Activated T-cell treated with anti-CD3 and anti-CD28 coated beads, Interleukin-2, amount 50 U/mL, for 4 hours (primary cell): ENCODE data around the gene EOMES. TPM values are rescaled to one million over a fixed set of nuclear protein-coding genes. Genes with fewer than 3 reads are reported as not detected.
"Not testable (repeated sequence)": the region's sequence is repeated elsewhere in the genome, so short reads cannot be mapped to it uniquely, and the experiment has no call there.

ENCODE experiments used
- ATAC-seq, 2 donors: fragments of 200-7000 bp; cut with Tn5 transposase; one replicate each; pipeline ENCODE4 v1.10.0; 2021
- DNase-seq: peaks from one replicate; pipeline ENCODE4 v3.0.0-alpha.2; 2020
- H3K27me3 Mint-ChIP-seq: one replicate; pipeline ENCODE4 v1.8.0; 2021; ENCODE audit warnings: low read depth, mixed read lengths
- H3K36me3 Mint-ChIP-seq: one replicate; pipeline ENCODE4 v1.8.0; 2022; ENCODE audit warnings: mixed read lengths; ENCODE audit not compliant: insufficient read depth
- H3K4me1 Mint-ChIP-seq: one replicate; pipeline ENCODE4 v1.8.0; 2021; ENCODE audit warnings: low read depth, mixed read lengths
- H3K4me3 Mint-ChIP-seq: one replicate; pipeline ENCODE4 v1.8.0; 2021; ENCODE audit warnings: mild to moderate bottlenecking, moderate library complexity, mixed read lengths
- H3K9me3 Mint-ChIP-seq: one replicate; pipeline ENCODE4 v1.8.0; 2021; ENCODE audit warnings: mixed read lengths
- total RNA-seq, 3 donors: library from RNA; stranded (reverse); gene quantifications; one replicate each; pipeline ENCODE4 v1.2.1, GENCODE V29; 2021

EOMES gene
- 1 to 10 TPM; 2.7 to 7.3 (median 6.1) TPM for total RNA-seq

- peak within 1 kb of the TSS; percentile 83 for H3K4me3 Mint-ChIP-seq
- peaks cover 28% of the 10 kb centered on the region for H3K4me1 Mint-ChIP-seq
- no peaks in the 10 kb centered on the region for H3K9me3 Mint-ChIP-seq
- ATAC-seq (peak; percentile 74 to 77), DNase-seq (peak; percentile 64)
- H3K36me3 Mint-ChIP-seq: peaks cover 5% of the 10 kb centered on the region
- peaks cover 61% of the 10 kb centered on the region for H3K27me3 Mint-ChIP-seq
These were observed at the start of gene EOMES for GRCh38 chr3:27721717-27722564. TSS of gene EOMES (minus strand) at chr3:27722323. CDS start at chr3:27722294, 29 bp downstream.

- H3K4me1 Mint-ChIP-seq: peaks cover 11% of the 10 kb centered on the region
- H3K9me3 Mint-ChIP-seq, ATAC-seq, H3K36me3 Mint-ChIP-seq, H3K4me3 Mint-ChIP-seq, DNase-seq, H3K27me3 Mint-ChIP-seq: not testable (repeated sequence)
These were observed 48.3 kb upstream of the EOMES start for GRCh38 chr3:27770384-27770783.

DNA sequence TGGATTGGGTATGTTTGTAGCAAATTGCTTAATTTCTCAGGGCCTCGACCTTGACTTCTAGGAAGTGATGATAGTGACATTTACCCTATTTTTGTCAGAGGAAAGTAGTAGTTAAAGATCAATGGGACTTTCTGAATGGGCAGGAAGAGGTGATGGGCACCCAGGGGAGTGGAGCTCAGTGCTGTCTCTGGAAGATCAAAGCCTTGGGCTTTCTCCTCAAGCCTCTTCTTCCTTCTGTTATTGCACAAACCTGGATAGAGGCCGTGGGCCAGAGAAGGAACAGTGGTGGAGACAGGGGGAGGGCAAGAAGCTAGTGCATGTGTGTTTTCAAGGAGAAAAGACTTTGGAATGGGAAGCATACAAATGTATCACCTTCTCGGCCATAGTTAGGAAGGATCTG is 44.9 kb upstream of the EOMES start:
- H3K27me3 Mint-ChIP-seq: peaks cover 2% of the 10 kb centered on the region
- H3K4me3 Mint-ChIP-seq: no peak overlapping the region
- H3K4me1 Mint-ChIP-seq: peaks cover 11% of the 10 kb centered on the region
- ATAC-seq (no peak), DNase-seq (no peak)
- H3K36me3 Mint-ChIP-seq: no peaks in the 10 kb centered on the region
- H3K9me3 Mint-ChIP-seq: no peaks in the 10 kb centered on the region

DNA sequence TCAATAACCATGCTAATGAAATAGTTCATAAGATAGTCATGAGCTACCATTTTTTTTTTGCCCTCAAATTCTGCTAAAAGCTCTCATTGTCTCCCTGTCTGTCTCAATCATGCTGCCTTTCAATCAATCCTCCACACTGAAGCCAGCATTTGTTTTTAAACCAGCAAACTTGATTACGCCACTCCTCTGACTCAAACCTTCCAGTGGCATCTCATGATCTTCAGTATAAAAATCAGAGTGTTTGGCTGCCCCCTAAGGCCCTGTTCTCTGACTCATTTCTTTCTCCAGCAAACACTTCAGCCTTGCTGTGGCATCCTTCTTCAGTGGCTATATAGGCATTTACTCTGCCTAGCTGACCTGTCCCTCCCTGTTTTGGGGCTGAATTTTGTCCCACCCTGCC is 36.0 kb upstream of the EOMES start:
- Mint-ChIP-seq H3K9me3 (no peaks in the 10 kb centered on the region), H3K36me3 (no peaks in the 10 kb centered on the region), H3K27me3 (peaks cover 2% of the 10 kb centered on the region), H3K4me3 (no peak overlapping the region), H3K4me1 (peaks cover 2% of the 10 kb centered on the region)
- ATAC-seq (peak; percentile 55 to 58), DNase-seq (no peak)

DNA sequence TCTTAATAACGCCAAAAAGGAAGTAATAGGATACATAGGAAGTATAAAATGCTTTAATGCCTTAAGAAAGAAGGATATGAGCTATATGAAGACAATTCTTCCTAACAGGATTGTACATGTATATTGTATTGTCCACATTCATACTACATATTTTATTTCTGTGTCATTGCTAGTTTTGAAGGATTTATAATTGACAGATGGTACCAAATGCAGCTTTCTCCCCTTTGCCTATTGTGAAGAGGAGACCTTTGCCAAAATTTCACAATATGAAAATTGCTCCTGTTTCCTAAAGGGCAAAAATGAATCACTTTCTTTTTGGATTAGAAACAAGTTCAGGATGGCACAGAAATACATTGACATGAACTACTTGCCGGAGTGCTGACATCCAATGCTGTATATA is 34.8 kb upstream of the EOMES start:
- Mint-ChIP-seq H3K36me3 (no peaks in the 10 kb centered on the region), H3K4me1 (peaks cover 10% of the 10 kb centered on the region), H3K27me3 (no peaks in the 10 kb centered on the region), H3K4me3 (no peak overlapping the region), H3K9me3 (peaks cover under 1% of the 10 kb centered on the region)
- ATAC-seq (no peak), DNase-seq (no peak)

GRCh38 chr3:27752926-27753325 is 30.8 kb upstream of the EOMES start:
- Mint-ChIP-seq H3K36me3 (no peaks in the 10 kb centered on the region), H3K4me3 (no peak overlapping the region), H3K4me1 (peaks cover 18% of the 10 kb centered on the region), H3K27me3 (no peaks in the 10 kb centered on the region), H3K9me3 (peaks cover 3% of the 10 kb centered on the region)
- ATAC-seq (peak; percentile 37 to 52), DNase-seq (no peak)

- peaks cover 18% of the 10 kb centered on the region for H3K4me1 Mint-ChIP-seq
- no peaks in the 10 kb centered on the region for H3K36me3 Mint-ChIP-seq
- ATAC-seq: no peak
- peaks cover 3% of the 10 kb centered on the region for H3K9me3 Mint-ChIP-seq
- no peak for DNase-seq
- no peak overlapping the region for H3K4me3 Mint-ChIP-seq
- H3K27me3 Mint-ChIP-seq: peaks cover under 1% of the 10 kb centered on the region
These were observed 27.5 kb upstream of the EOMES start for GRCh38 chr3:27749643-27750042.

GRCh38 chr3:27746838-27747237 is 24.7 kb upstream of the EOMES start:
- no peak for DNase-seq
- no peaks in the 10 kb centered on the region for H3K36me3 Mint-ChIP-seq
- peaks cover 5% of the 10 kb centered on the region for H3K27me3 Mint-ChIP-seq
- H3K9me3 Mint-ChIP-seq: peaks cover 8% of the 10 kb centered on the region
- H3K4me3 Mint-ChIP-seq: no peak overlapping the region
- ATAC-seq: no peak
- peaks cover 7% of the 10 kb centered on the region for H3K4me1 Mint-ChIP-seq

GRCh38 chr3:27740854-27741253 is 18.7 kb upstream of the EOMES start:
- no peaks in the 10 kb centered on the region for H3K36me3 Mint-ChIP-seq
- H3K4me3 Mint-ChIP-seq: no peak overlapping the region
- no peaks in the 10 kb centered on the region for H3K4me1 Mint-ChIP-seq
- peaks cover 5% of the 10 kb centered on the region for H3K27me3 Mint-ChIP-seq
- no peak for DNase-seq
- H3K9me3 Mint-ChIP-seq: peaks cover 5% of the 10 kb centered on the region
- no peak for ATAC-seq

- Mint-ChIP-seq H3K4me1 (no peaks in the 10 kb centered on the region), H3K9me3 (no peaks in the 10 kb centered on the region), H3K36me3 (no peaks in the 10 kb centered on the region), H3K27me3 (no peaks in the 10 kb centered on the region), H3K4me3 (no peak overlapping the region)
- no peak for DNase-seq
- ATAC-seq: no peak
These were observed 15.0 kb upstream of the EOMES start for GRCh38 chr3:27737091-27737490.

- no peaks in the 10 kb centered on the region for H3K36me3 Mint-ChIP-seq
- no peaks in the 10 kb centered on the region for H3K9me3 Mint-ChIP-seq
- ATAC-seq: no peak
- DNase-seq: no peak
- H3K27me3 Mint-ChIP-seq: peaks cover 59% of the 10 kb centered on the region
- no peak overlapping the region for H3K4me3 Mint-ChIP-seq
- H3K4me1 Mint-ChIP-seq: peaks cover 36% of the 10 kb centered on the region
These were observed 8.9 kb upstream of the EOMES start for GRCh38 chr3:27730774-27731659.

GRCh38 chr3:27729748-27730611 is 7.9 kb upstream of the EOMES start:
- no peaks in the 10 kb centered on the region for H3K36me3 Mint-ChIP-seq
- H3K9me3 Mint-ChIP-seq: no peaks in the 10 kb centered on the region
- peak; percentile 32 for DNase-seq
- H3K4me3 Mint-ChIP-seq: peak overlapping the region; percentile 63
- peaks cover 36% of the 10 kb centered on the region for H3K4me1 Mint-ChIP-seq
- ATAC-seq: peak; percentile 54 to 61
- peaks cover 67% of the 10 kb centered on the region for H3K27me3 Mint-ChIP-seq

DNA sequence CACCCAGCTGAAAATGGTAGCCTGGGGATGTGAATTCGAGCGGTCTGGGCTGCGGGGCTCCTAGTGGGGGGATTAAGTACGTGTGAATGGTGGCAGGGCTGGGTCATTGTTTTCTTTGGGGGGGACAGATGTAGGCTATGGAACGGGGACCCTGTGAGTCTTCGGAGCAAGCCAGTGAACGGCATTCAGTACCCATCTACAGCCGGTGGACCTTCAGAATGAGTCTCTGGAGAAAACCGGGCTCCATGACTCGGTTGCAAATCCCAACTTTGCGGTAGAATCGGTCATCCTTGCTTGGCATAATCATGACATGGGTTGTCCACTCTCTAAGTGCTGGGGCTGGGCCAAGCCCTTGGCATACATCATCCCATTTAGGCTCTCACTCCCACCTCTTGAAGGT is 7.2 kb upstream of the EOMES start:
- DNase-seq (no peak), ATAC-seq (no peak)
- peak overlapping the region; percentile 63 for H3K4me3 Mint-ChIP-seq
- no peaks in the 10 kb centered on the region for H3K36me3 Mint-ChIP-seq
- peaks cover 38% of the 10 kb centered on the region for H3K4me1 Mint-ChIP-seq
- peaks cover 74% of the 10 kb centered on the region for H3K27me3 Mint-ChIP-seq
- no peaks in the 10 kb centered on the region for H3K9me3 Mint-ChIP-seq
